Uterus (tissue), 2 donors: ENCODE results near the gene MINDY3.

ENCODE experiments used
- CTCF ChIP-seq, 4 experiments: fragments of 200-600 bp in 2 of 4; fragments of 450-650 bp in 2 of 4; sonication (generic) in 2 of 4; IDR thresholded peaks; one replicate each; pipeline ENCODE4 v1.5.1; 2016 to 2019; ENCODE audit warnings: antibody characterized with exemption in 4 of 4, mild to moderate bottlenecking in 2 of 4, moderate library complexity in 1 of 4
- POLR2A ChIP-seq, 2 donors: fragments of 450-650 bp; IDR thresholded peaks; one replicate each; pipeline ENCODE4 v1.6.1; 2016; ENCODE audit warnings: antibody characterized with exemption in 2 of 2, mild to moderate bottlenecking in 1 of 2, moderate library complexity in 1 of 2

- TF ChIP-seq POLR2A (IDR thresholded peaks at IDR 0.05) (no peak), CTCF (IDR thresholded peaks at IDR 0.05) (no peak)
These were observed 109.3 kb downstream of the MINDY3 start for GRCh38 chr10:15751046-15751445.
